Naive thymus-derived CD4-positive, alpha-beta T cell (primary cell): ENCODE measurements around the gene TMEM144. TPM values are rescaled to one million over a fixed set of nuclear protein-coding genes. Genes with fewer than 3 reads are reported as not detected.

Source experiments
- ATAC-seq: fragments of 150-1000 bp; cut with Tn5 transposase; 2 replicates; pipeline ENCODE4 v1.10.0; 2021; ENCODE audit warnings: mild to moderate bottlenecking, moderate library complexity
- CTCF ChIA-PET: fragments of 350-600 bp; sonication (Branson Sonifier 250); formaldehyde crosslinking; loops from one replicate; lab custom pipeline; 2021; ENCODE audit warnings: antibody characterized with exemption; lab: Charles Lee
- POLR2A ChIA-PET: fragments of 350-600 bp; sonication (Branson Sonifier 250); formaldehyde crosslinking; loops from one replicate; lab custom pipeline; 2021; ENCODE audit warnings: antibody characterized with exemption, inconsistent platforms; lab: Charles Lee
- DNase-seq, 9 donors: peaks; one replicate each; pipeline versions ENCODE4 v3.0.0 to v3.0.0-alpha.2; 2020 to 2022; ENCODE audit warnings: mixed read lengths in 1 of 9
- H3K27ac ChIP-seq: one replicate; pipeline ENCODE4 v1.7.0; 2013; ENCODE audit warnings: mild to moderate bottlenecking, low read depth, low read length, moderate library complexity
- H3K27me3 ChIP-seq, 2 donors: one replicate each; pipeline ENCODE4 v1.7.0; 2013; ENCODE audit warnings: low read length in 2 of 2, mild to moderate bottlenecking in 2 of 2, moderate library complexity in 2 of 2; ENCODE audit not compliant: control insufficient read depth in 2 of 2, insufficient read depth in 2 of 2
- H3K36me3 ChIP-seq, 3 experiments: 1 replicate in 2 of 3; 2 replicates in 1 of 3; pipeline ENCODE4 v1.7.0; 2013; ENCODE audit warnings: low read length in 3 of 3, mild to moderate bottlenecking in 3 of 3, moderate library complexity in 1 of 3; ENCODE audit not compliant: insufficient read depth in 3 of 3, control insufficient read depth in 2 of 3
- H3K4me1 ChIP-seq, 2 donors: one replicate each; pipeline ENCODE4 v1.7.0; 2013; ENCODE audit warnings: low read length in 2 of 2, mild to moderate bottlenecking in 2 of 2, moderate library complexity in 1 of 2; ENCODE audit not compliant: control insufficient read depth in 2 of 2, insufficient read depth in 2 of 2
- H3K4me3 ChIP-seq: 2 replicates; pipeline ENCODE4 v1.7.0; 2013; ENCODE audit warnings: mild to moderate bottlenecking, low read length
- H3K9me3 ChIP-seq, 3 experiments: 1 replicate in 2 of 3; 2 replicates in 1 of 3; pipeline ENCODE4 v1.7.0; 2013; ENCODE audit warnings: low read length in 3 of 3; ENCODE audit not compliant: control insufficient read depth in 2 of 3
- H3K27ac Mint-ChIP-seq, 9 donors: one replicate each; pipeline ENCODE4 v1.8.0; 2020 to 2022; ENCODE audit warnings: mixed read lengths in 9 of 9, mild to moderate bottlenecking in 8 of 9, moderate library complexity in 5 of 9, inconsistent platforms in 2 of 9
- H3K27me3 Mint-ChIP-seq, 5 donors: one replicate each; pipeline ENCODE4 v1.8.0; 2021 to 2022; ENCODE audit warnings: mixed read lengths in 5 of 5, mild to moderate bottlenecking in 1 of 5
- H3K36me3 Mint-ChIP-seq, 5 donors: one replicate each; pipeline ENCODE4 v1.8.0; 2020 to 2022; ENCODE audit warnings: mixed read lengths in 5 of 5, mild to moderate bottlenecking in 3 of 5, inconsistent platforms in 1 of 5
- H3K4me1 Mint-ChIP-seq, 7 donors: one replicate each; pipeline ENCODE4 v1.8.0; 2020 to 2022; ENCODE audit warnings: mixed read lengths in 7 of 7, mild to moderate bottlenecking in 3 of 7, inconsistent platforms in 1 of 7
- H3K4me3 Mint-ChIP-seq, 10 donors: one replicate each; pipeline ENCODE4 v1.8.0; 2020 to 2022; ENCODE audit warnings: mild to moderate bottlenecking in 10 of 10, mixed read lengths in 10 of 10, moderate library complexity in 6 of 10, inconsistent platforms in 2 of 10
- H3K9me3 Mint-ChIP-seq, 11 donors: one replicate each; pipeline ENCODE4 v1.8.0; 2020 to 2022; ENCODE audit warnings: mixed read lengths in 11 of 11, mild to moderate bottlenecking in 4 of 11, inconsistent platforms in 1 of 11, moderate library complexity in 1 of 11
- intact Hi-C, 2 donors: fragments of 100-400 bp; cut with micrococcal nuclease; formaldehyde crosslinking; loops; one replicate each; pipeline ENCODE4 v1.15.1; 2023
- polyA plus RNA-seq, 2 donors: library from polyadenylated mRNA; unstranded; fragments of 300-500 nt; fragmentation: Illumina TruSeq; gene quantifications; one replicate each; pipeline ENCODE4 v1.2.3, GENCODE V29; 2021
- total RNA-seq, 6 experiments: library from RNA in 5 of 6; stranded (reverse) in 5 of 6; gene quantifications; 1 replicate in 5 of 6; 2 replicates in 1 of 6; pipeline ENCODE4 v1.2.3 and lab custom pipeline; 2021 to 2026

TMEM144 gene
- total and polyA plus RNA-seq, 7 experiments from 2014 or later = 0.34 to 3.4 (median 0.45) TPM; not detected in 3

DNA sequence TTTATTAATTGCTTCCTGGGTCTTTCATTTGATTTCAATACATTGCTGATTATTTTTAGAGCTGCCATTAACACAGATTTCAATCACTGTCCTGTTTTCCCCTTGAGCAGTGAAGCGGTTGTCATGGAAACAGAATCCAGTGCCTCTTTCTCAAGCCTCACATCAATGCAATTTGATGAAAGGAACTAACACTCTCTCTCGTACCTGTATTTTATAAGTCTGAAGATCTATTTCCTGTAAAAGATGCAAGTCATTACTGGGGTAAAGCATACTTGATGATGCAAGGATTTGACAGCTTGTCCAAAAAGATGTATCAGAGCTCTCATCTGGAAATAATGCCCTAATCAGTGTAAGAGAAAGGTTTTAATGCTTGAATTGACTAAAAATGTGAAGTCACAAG, 19.6 kb upstream of the TMEM144 start:
- Mint-ChIP-seq H3K27me3 (peaks cover 0 to 4% (median 0%) of the 10 kb centered on the region in 5 donors), H3K9me3 (peaks cover 0 to 2% (median 0%) of the 10 kb centered on the region in 11 donors), H3K4me1 (peaks cover 0 to 2% (median 0%) of the 10 kb centered on the region in 7 donors), H3K4me3 (no peak overlapping the region), H3K36me3 (no peaks in the 10 kb centered on the region), H3K27ac (no peak overlapping the region)
- Histone ChIP-seq H3K4me1 (no peaks in the 10 kb centered on the region), H3K27ac (no peak overlapping the region), H3K9me3 (no peaks in the 10 kb centered on the region), H3K4me3 (no peak overlapping the region), H3K27me3 (no peaks in the 10 kb centered on the region), H3K36me3 (no peaks in the 10 kb centered on the region)
- intact Hi-C loops = loop anchor here in 1 of 2 donors (5.0 to 10.0 kb wide), 2 partner anchors 67 to 1014 kb away; no protein-coding TSS in a partner anchor
- ATAC-seq (no peak), DNase-seq (no peak)
- ChIA-PET POLR2A (no interaction called here), CTCF (no interaction called here)

DNA sequence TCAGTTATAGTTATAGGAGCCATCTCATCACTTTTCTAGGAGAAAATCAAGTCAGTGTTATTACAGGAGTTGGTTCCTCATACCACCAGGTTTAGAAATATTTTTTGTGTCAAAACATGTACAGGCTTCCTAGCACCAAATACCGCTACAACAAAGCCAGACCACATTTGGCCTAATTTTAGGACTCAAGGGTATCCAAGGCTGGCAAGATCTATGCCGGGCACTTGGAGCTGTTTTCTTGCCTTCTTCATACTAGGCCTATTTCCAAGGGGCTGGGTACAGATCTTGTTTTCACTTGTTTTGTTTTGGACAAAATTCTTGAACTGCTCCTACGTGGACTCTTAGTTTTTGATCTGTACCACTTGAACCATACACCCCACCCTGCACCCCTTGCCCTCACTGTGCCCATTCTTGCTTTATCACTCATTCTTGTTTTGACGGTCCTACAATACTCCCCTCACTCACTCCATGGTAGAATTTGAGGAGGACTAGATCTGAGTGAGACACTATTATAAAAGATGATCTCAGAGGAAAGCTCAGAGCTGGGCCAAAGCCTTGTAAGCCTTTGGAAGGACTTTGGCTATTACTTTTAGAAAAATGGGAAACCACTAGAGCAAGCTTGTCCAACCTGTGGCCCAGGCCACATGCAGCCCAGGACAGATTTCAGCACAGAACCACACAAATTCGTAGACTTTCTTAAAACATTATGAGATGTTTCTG, 17.7 kb upstream of the TMEM144 start:
- intact Hi-C loops = loop anchor here (1.0 to 10.0 kb wide), 3 partner anchors 63 to 1012 kb away; no protein-coding TSS in a partner anchor
- H3K9me3 Mint-ChIP-seq = peaks cover 0 to 2% (median 0%) of the 10 kb centered on the region in 11 donors
- Histone ChIP-seq H3K9me3 (no peaks in the 10 kb centered on the region), H3K27ac (no peak overlapping the region), H3K27me3 (no peaks in the 10 kb centered on the region), H3K4me1 (no peaks in the 10 kb centered on the region), H3K36me3 (no peaks in the 10 kb centered on the region), H3K4me3 (no peak overlapping the region)
- H3K36me3 Mint-ChIP-seq = no peaks in the 10 kb centered on the region
- ChIA-PET CTCF (interaction anchor here (0.6 kb wide), 1 partner anchor 79 kb away, joined by 4 read pairs; no protein-coding TSS in a partner anchor), POLR2A (no interaction called here)
- peaks cover 0 to 2% (median 0%) of the 10 kb centered on the region in 7 donors for H3K4me1 Mint-ChIP-seq
- ATAC-seq (no peak), DNase-seq (no peak)
- H3K27me3 Mint-ChIP-seq = peaks cover 0 to 6% (median 3%) of the 10 kb centered on the region in 5 donors
- H3K4me3 Mint-ChIP-seq = no peak overlapping the region
- H3K27ac Mint-ChIP-seq = no peak overlapping the region

DNA sequence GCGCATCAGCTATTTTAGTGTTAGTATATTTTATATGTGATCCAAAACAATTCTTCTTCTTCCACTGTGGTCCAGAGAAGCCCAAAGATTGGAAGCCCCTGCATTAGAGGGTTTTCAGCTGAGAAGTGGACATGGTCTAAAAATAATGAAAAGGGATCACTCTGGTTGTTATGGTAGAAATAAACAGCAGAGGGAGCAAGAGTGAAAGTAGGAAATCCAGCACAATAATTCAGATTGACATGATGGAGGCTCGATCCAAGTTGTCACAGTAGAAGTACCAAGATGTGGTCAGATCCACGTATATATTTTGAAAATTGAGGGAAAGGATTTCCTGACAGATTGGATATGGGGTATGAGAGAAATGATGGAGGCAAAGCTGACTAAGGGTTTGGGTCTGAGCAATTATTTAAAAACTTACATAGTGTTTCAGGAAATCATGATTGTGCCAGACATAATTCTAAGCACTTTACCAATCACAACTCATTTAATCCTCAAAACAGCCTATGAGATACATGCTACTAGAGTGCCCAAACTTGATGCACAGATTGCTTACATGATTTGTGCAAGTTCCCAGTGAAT, 17.0 kb upstream of the TMEM144 start:
- H3K4me3 Mint-ChIP-seq = peak overlapping the region in 2 of 10 donors; percentile 6 to 32
- ATAC-seq (peak; percentile 51), DNase-seq (no peak)
- H3K27me3 Mint-ChIP-seq = peaks cover 0 to 6% (median 3%) of the 10 kb centered on the region in 5 donors
- H3K4me3 ChIP-seq = no peak overlapping the region
- no peaks in the 10 kb centered on the region for H3K9me3 ChIP-seq
- H3K36me3 Mint-ChIP-seq = no peaks in the 10 kb centered on the region
- peaks cover 0 to 2% (median 0%) of the 10 kb centered on the region in 7 donors for H3K4me1 Mint-ChIP-seq
- H3K9me3 Mint-ChIP-seq = peaks cover 0 to 2% (median 0%) of the 10 kb centered on the region in 11 donors
- no peaks in the 10 kb centered on the region for H3K36me3 ChIP-seq
- no peak overlapping the region for H3K27ac ChIP-seq
- ChIA-PET POLR2A (no interaction called here), CTCF (interaction anchor here (1.1 kb wide), 1 partner anchor 62 kb away, joined by 3 read pairs; no protein-coding TSS in a partner anchor)
- intact Hi-C loops = loop anchor here (1.0 to 10.0 kb wide), 3 partner anchors 62 to 1012 kb away; no protein-coding TSS in a partner anchor
- no peak overlapping the region for H3K27ac Mint-ChIP-seq
- no peaks in the 10 kb centered on the region for H3K27me3 ChIP-seq
- H3K4me1 ChIP-seq = no peaks in the 10 kb centered on the region

DNA sequence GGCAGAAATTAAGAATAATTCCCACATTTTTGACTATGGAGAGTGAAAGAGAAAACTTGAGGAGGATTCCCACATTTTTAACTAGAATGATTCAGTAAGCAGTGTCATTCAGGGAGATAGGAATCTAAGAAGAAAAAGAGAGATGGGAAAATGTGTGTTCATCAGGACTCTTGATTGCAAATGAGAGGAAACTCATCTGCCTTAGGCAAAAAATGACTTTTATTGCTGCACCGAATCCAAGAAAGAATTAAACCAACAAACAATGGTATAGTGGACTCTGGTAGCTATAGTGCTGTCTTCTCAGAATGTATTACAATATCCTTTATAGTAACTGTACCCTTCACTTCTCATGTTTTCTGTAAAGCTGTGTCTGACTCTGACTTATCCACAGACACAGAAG, 15.0 kb upstream of the TMEM144 start:
- H3K9me3 ChIP-seq = no peaks in the 10 kb centered on the region
- H3K27me3 ChIP-seq = no peaks in the 10 kb centered on the region
- H3K4me1 ChIP-seq = no peaks in the 10 kb centered on the region
- peaks cover 0 to 2% (median 0%) of the 10 kb centered on the region in 7 donors for H3K4me1 Mint-ChIP-seq
- ChIA-PET POLR2A (no interaction called here), CTCF (no interaction called here)
- H3K4me3 ChIP-seq = no peak overlapping the region
- peaks cover 0 to 6% (median 4%) of the 10 kb centered on the region in 5 donors for H3K27me3 Mint-ChIP-seq
- ATAC-seq = no peak
- no peaks in the 10 kb centered on the region for H3K36me3 Mint-ChIP-seq
- no peak overlapping the region for H3K27ac Mint-ChIP-seq
- no peak overlapping the region for H3K27ac ChIP-seq
- no peak overlapping the region for H3K4me3 Mint-ChIP-seq
- DNase-seq = no peak
- intact Hi-C loops = loop anchor here in 1 of 2 donors (10.0 kb wide), 1 partner anchor 1010 kb away; no protein-coding TSS in a partner anchor
- H3K9me3 Mint-ChIP-seq = peaks cover 0 to 2% (median 0%) of the 10 kb centered on the region in 11 donors
- no peaks in the 10 kb centered on the region for H3K36me3 ChIP-seq

DNA sequence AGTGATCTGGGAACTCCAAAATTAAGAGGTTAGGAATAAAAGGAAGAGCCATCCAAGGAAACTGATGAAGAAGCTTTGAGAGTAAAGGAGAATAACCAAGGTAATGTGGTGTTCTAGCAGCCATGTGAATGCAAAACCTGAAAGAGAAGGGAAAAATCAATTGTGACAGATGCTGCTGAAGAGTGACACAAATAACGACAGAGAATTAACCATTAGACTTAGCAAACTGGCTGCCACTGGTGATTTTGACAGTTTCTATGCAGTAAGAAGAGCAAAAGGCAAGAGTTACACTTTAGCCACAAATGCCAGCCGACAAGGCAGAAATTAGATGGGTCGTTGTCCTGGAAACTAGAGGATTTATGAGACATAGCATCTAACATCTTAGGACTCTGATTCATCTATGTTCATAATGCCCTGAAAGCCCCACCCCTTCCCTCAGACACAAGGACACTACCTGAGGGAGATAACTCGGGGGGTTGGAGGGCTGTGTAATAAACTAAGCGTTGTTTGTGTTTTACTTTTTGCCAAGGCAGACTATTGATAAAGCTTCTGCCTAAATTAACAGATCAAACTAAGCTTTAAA, 13.0 kb upstream of the TMEM144 start:
- H3K36me3 Mint-ChIP-seq = no peaks in the 10 kb centered on the region
- no peak overlapping the region for H3K27ac Mint-ChIP-seq
- H3K27me3 Mint-ChIP-seq = peaks cover 0 to 6% (median 4%) of the 10 kb centered on the region in 5 donors
- no peak for DNase-seq
- no peaks in the 10 kb centered on the region for H3K9me3 ChIP-seq
- no peak for ATAC-seq
- H3K4me3 ChIP-seq = no peak overlapping the region
- H3K27me3 ChIP-seq = no peaks in the 10 kb centered on the region
- H3K27ac ChIP-seq = no peak overlapping the region
- CTCF ChIA-PET = no interaction called here
- H3K4me1 ChIP-seq = no peaks in the 10 kb centered on the region
- POLR2A ChIA-PET = no interaction called here
- intact Hi-C loops = loop anchor here in 1 of 2 donors (10.0 kb wide), 1 partner anchor 1008 kb away; no protein-coding TSS in a partner anchor
- no peaks in the 10 kb centered on the region for H3K36me3 ChIP-seq
- H3K9me3 Mint-ChIP-seq = peaks cover 0 to 3% (median 0%) of the 10 kb centered on the region in 11 donors
- peaks cover 0 to 2% (median 0%) of the 10 kb centered on the region in 7 donors for H3K4me1 Mint-ChIP-seq
- no peak overlapping the region for H3K4me3 Mint-ChIP-seq

DNA sequence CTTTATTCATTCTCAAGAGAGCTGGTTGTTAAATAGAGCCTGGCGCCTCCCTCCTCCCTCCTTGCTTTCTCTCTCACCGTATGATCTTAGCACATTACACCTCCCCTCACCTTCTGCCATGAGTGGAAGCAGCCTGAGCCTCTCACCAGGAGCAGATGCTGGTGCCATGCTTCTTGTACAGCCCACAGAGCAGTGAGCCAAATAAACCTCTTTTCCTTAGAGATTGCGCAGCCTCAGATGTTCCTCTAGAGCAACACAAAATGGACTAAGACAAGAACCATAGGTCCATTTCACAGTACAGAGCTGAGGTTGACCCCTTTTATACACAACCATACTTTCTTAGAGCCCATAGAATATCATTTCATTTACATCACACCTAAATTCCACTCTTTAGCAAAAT, 10.1 kb upstream of the TMEM144 start:
- H3K27me3 ChIP-seq = no peaks in the 10 kb centered on the region
- ATAC-seq (no peak), DNase-seq (no peak)
- H3K9me3 ChIP-seq = no peaks in the 10 kb centered on the region
- no peaks in the 10 kb centered on the region for H3K4me1 Mint-ChIP-seq
- H3K36me3 Mint-ChIP-seq = no peaks in the 10 kb centered on the region
- CTCF ChIA-PET = no interaction called here
- no peaks in the 10 kb centered on the region for H3K36me3 ChIP-seq
- peaks cover 0 to 6% (median 0%) of the 10 kb centered on the region in 5 donors for H3K27me3 Mint-ChIP-seq
- no peaks in the 10 kb centered on the region for H3K4me1 ChIP-seq
- H3K4me3 ChIP-seq = no peak overlapping the region
- H3K27ac ChIP-seq = no peak overlapping the region
- intact Hi-C loops = no loop called here
- POLR2A ChIA-PET = no interaction called here
- H3K4me3 Mint-ChIP-seq = no peak overlapping the region
- peaks cover 0 to 3% (median 0%) of the 10 kb centered on the region in 11 donors for H3K9me3 Mint-ChIP-seq
- no peak overlapping the region for H3K27ac Mint-ChIP-seq
